ENCODE data around the gene KLF1.

DNA sequence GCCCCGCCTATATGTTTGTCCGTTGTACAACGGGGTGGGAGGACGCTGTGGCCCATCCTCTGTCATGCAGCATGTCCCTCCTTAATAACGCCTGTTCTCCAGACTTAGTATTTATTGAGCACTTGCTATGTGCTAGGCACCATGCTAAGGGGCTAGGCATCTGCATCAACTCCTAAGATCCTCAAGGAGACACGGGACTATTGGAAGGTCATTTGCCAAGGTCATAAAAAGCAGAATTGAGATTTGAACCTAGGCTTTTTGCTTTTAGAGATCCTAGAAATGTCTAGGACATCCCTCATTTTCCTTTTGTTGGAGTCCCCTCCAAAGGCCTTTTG is 50.5 kb downstream of the KLF1 start:
- TF ChIP-seq POLR2AphosphoS5 (IDR thresholded peaks at IDR 0.05; ENCODE audit: low read depth, low read length) (no peak), EZH2 (IDR thresholded peaks at IDR 0.05) (no peak), JUND (IDR thresholded peaks at IDR 0.05) (no peak)
- TF ChIP-seq, protein P1, sequence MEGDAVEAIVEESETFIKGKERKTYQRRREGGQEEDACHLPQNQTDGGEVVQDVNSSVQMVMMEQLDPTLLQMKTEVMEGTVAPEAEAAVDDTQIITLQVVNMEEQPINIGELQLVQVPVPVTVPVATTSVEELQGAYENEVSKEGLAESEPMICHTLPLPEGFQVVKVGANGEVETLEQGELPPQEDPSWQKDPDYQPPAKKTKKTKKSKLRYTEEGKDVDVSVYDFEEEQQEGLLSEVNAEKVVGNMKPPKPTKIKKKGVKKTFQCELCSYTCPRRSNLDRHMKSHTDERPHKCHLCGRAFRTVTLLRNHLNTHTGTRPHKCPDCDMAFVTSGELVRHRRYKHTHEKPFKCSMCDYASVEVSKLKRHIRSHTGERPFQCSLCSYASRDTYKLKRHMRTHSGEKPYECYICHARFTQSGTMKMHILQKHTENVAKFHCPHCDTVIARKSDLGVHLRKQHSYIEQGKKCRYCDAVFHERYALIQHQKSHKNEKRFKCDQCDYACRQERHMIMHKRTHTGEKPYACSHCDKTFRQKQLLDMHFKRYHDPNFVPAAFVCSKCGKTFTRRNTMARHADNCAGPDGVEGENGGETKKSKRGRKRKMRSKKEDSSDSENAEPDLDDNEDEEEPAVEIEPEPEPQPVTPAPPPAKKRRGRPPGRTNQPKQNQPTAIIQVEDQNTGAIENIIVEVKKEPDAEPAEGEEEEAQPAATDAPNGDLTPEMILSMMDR (IDR thresholded peaks at IDR 0.05 in 2 of 3, conservative IDR thresholded peaks at IDR 0.05 in 1 of 3; ENCODE audit: borderline replicate concordance in 1 of 3, insufficient read depth in 1 of 3, low read depth in 2 of 3, low read length in 2 of 3): no peak
